HepG2 (cell line): ENCODE data around the gene KCNQ5. TPM values are rescaled to one million over a fixed set of nuclear protein-coding genes. Genes with fewer than 3 reads are reported as not detected.

ENCODE experiments used
- ATAC-seq: fragments of 200-7000 bp; cut with Tn5 transposase; 3 replicates; pipeline ENCODE4 v1.9.1; 2020; ENCODE audit warnings: mild to moderate bottlenecking, moderate library complexity
- BruUV-seq: library from RNA; stranded (reverse); fragments of 400-500 nt; replicated peaks from 2 replicates; lab custom pipeline; 2021; lab: Mats Ljungman, UMichigan
- CTCF ChIA-PET: fragments of 300-600 bp; formaldehyde crosslinking; extraction: SDS; loops from one replicate; lab custom pipeline; 2021; ENCODE audit warnings: low total read pairs, inconsistent platforms, low intra/inter-chr PET ratio; lab: Yijun Ruan, JAX
- POLR2A ChIA-PET: fragments of 350-600 bp; sonication (Branson Sonifier 250); formaldehyde crosslinking; loops from one replicate; lab custom pipeline; 2020; ENCODE audit warnings: antibody characterized with exemption, inconsistent platforms; lab: Yijun Ruan, JAX
- DNase-seq: peaks from one replicate; pipeline ENCODE4 v3.0.0-alpha.2; 2015; ENCODE audit warnings: low spot score
- FAIRE-seq: peaks from 3 replicates; lab custom pipeline; 2011; peaks lifted over from hg19 to GRCh38; lab: Jason Lieb, UNC
- H2AFZ ChIP-seq: one replicate; pipeline ENCODE4 v1.6.1; 2011; ENCODE audit warnings: low read length, inconsistent platforms
- H3K27ac ChIP-seq: fragments of 300-600 bp; 3 replicates; pipeline ENCODE4 v1.8.0; 2011; ENCODE audit warnings: mixed run types, mild to moderate bottlenecking, mixed read lengths, low read length, inconsistent platforms; ENCODE audit not compliant: insufficient read depth; ENCODE audit errors: extremely low read length
- H3K27me3 ChIP-seq, 2 experiments: fragments of 200-600 bp in 1 of 2; 2 replicates in 1 of 2; 3 replicates in 1 of 2; pipeline versions ENCODE4 v1.6.0 to v1.8.0; 2011; ENCODE audit warnings: low read length in 2 of 2, mild to moderate bottlenecking in 2 of 2, moderate library complexity in 2 of 2, inconsistent platforms in 1 of 2; ENCODE audit not compliant: insufficient read depth in 2 of 2, control insufficient read depth in 1 of 2
- H3K36me3 ChIP-seq, 2 experiments: fragments of 200-600 bp in 1 of 2; replicated peaks in 1 of 2; 2 replicates in 1 of 2; 3 replicates in 1 of 2; pipeline versions ENCODE4 v1.5.1 to v1.8.0; 2011; ENCODE audit warnings: low read length in 2 of 2, inconsistent platforms in 1 of 2; ENCODE audit not compliant: insufficient read depth in 2 of 2, control insufficient read depth in 1 of 2
- H3K4me1 ChIP-seq: 2 replicates; pipeline ENCODE4 v1.5.1; 2012; ENCODE audit warnings: low read length, inconsistent platforms; ENCODE audit not compliant: insufficient read depth
- H3K4me2 ChIP-seq: 2 replicates; pipeline ENCODE4 v1.6.0; 2011; ENCODE audit warnings: low read depth, low read length, inconsistent platforms
- H3K4me3 ChIP-seq, 3 experiments: fragments of 200-600 bp in 1 of 3; sonication (generic), shearing (Covaris generic) in 1 of 3; replicated peaks in 1 of 3; 2 replicates each; pipeline ENCODE4 v1.5.1; 2011 to 2016; ENCODE audit warnings: low read length in 3 of 3, inconsistent platforms in 2 of 3, low read depth in 2 of 3, mild to moderate bottlenecking in 2 of 3, control low read depth in 1 of 3, mixed read lengths in 1 of 3; ENCODE audit not compliant: insufficient read depth in 1 of 3
- H3K79me2 ChIP-seq: one replicate; pipeline ENCODE4 v1.6.1; 2011; ENCODE audit warnings: low read length, inconsistent platforms; ENCODE audit not compliant: insufficient read depth
- H3K9ac ChIP-seq: 2 replicates; pipeline ENCODE4 v1.6.0; 2011; ENCODE audit warnings: mild to moderate bottlenecking, low read depth, low read length, inconsistent platforms; ENCODE audit not compliant: insufficient read depth
- H3K9me3 ChIP-seq: 2 replicates; pipeline ENCODE4 v1.5.1; 2012; ENCODE audit warnings: mild to moderate bottlenecking, low read length
- H4K20me1 ChIP-seq: 2 replicates; pipeline ENCODE4 v1.6.0; 2011; ENCODE audit warnings: inconsistent platforms, mild to moderate bottlenecking, low read length, moderate library complexity; ENCODE audit not compliant: insufficient read depth
- ELF4 ChIP-seq: sonication (generic); formaldehyde crosslinking; IDR thresholded peaks from 2 replicates; pipeline ENCODE4 v1.5.0; 2020; ENCODE audit warnings: missing genetic modification reagents, mild to moderate bottlenecking, moderate library complexity, borderline replicate concordance
- FLYWCH1 ChIP-seq: sonication (generic); formaldehyde crosslinking; IDR thresholded peaks from 2 replicates; pipeline ENCODE4 v1.8.1; 2023; ENCODE audit warnings: mild to moderate bottlenecking, missing genetic modification reagents
- PLSCR1 ChIP-seq: sonication (generic); formaldehyde crosslinking; IDR thresholded peaks from 2 replicates; pipeline ENCODE4 v1.5.0; 2020; ENCODE audit warnings: missing genetic modification reagents, mild to moderate bottlenecking, borderline replicate concordance
- POLR2AphosphoS5 ChIP-seq: IDR thresholded peaks from 2 replicates; pipeline ENCODE4 v1.6.1; 2012; ENCODE audit warnings: low read depth, low read length
- ZKSCAN1 ChIP-seq: fragments of 150-350 bp; IDR thresholded peaks from 2 replicates; pipeline ENCODE4 v1.6.1; 2014; ENCODE audit warnings: low read length
- ZNF383 ChIP-seq: sonication (generic); formaldehyde crosslinking; IDR thresholded peaks from 2 replicates; pipeline ENCODE4 v1.4.0; 2020; ENCODE audit warnings: missing genetic modification reagents, mild to moderate bottlenecking, borderline replicate concordance
- ZNF431 ChIP-seq: sonication (generic); formaldehyde crosslinking; IDR thresholded peaks from 2 replicates; pipeline ENCODE4 v1.9.0; 2022; ENCODE audit warnings: missing genetic modification reagents, low read depth, mild to moderate bottlenecking, borderline replicate concordance
- ZNF468 ChIP-seq: sonication (generic); formaldehyde crosslinking; IDR thresholded peaks from 2 replicates; pipeline ENCODE4 v1.8.0; 2022; ENCODE audit warnings: mild to moderate bottlenecking, moderate library complexity, missing genetic modification reagents
- ZNF713 ChIP-seq: sonication (generic); formaldehyde crosslinking; IDR thresholded peaks from 2 replicates; pipeline ENCODE4 v1.4.0; 2020; ENCODE audit warnings: mild to moderate bottlenecking, missing genetic modification reagents
- WGBS: methylation state at CpG from one replicate; pipeline ENCODE4 v1.1.6; 2017; ENCODE audit warnings: low lambda C conversion rate; 5-methylcytosine and 5-hydroxymethylcytosine counted together
- in situ Hi-C: cut with HindIII; loops from 2 replicates; pipeline ENCODE4 v1.10.0; 2017; ENCODE audit warnings: low pct_unique_long_range_greater_than_20kb; ENCODE audit not compliant: extremely low pct_ligation_motif_present
- intact Hi-C: fragments of 100-400 bp; cut with micrococcal nuclease; formaldehyde crosslinking; loops from one replicate; pipeline ENCODE4 v1.10.0; 2022; ENCODE audit not compliant: unreplicated experiment
- polyA plus RNA-seq, 8 experiments: library from polyadenylated mRNA; depleted of rRNA in 3 of 8; stranded (reverse) in 7 of 8; unstranded in 1 of 8; fragments of >200 nt; fragmentation: Illumina TruSeq in 4 of 8; extraction: Trizol in 4 of 8; gene quantifications; 2 replicates each; pipeline versions ENCODE4 v1.2.1 to v1.2.3, GENCODE V29; 2011 to 2016; ENCODE audit warnings: low read depth in 4 of 8, missing spikeins in 1 of 8, mixed read lengths in 1 of 8; ENCODE audit not compliant: insufficient read depth in 1 of 8
- total RNA-seq, 5 experiments: library from RNA; depleted of rRNA; stranded (reverse); fragments of >200 nt; fragmentation: Illumina TruSeq; extraction: Trizol; gene quantifications; 2 replicates each; pipeline ENCODE4 v1.2.3, GENCODE V29; 2016; ENCODE audit warnings: low read depth in 1 of 5

Gene KCNQ5
- total and polyA plus RNA-seq, 2 of the 13 experiments (the other 11 are each of a cell fraction or from before 2014, with no cell fraction given), result 0.04 TPM; not detected in 1

- TF ChIP-seq PLSCR1 (CRISPR knock-in tag) (no peak), ZKSCAN1 (no peak), ZNF468 (no peak), FLYWCH1 (CRISPR knock-in tag) (no peak), POLR2AphosphoS5 (no peak)
Observed at GRCh38 chr6:72647489-72647888, 25.6 kb downstream of the KCNQ5 start (continued).

- ChIA-PET CTCF (no interaction called here), POLR2A (no interaction called here)
- in situ Hi-C loops (no loop called here), intact Hi-C loops (no loop called here)
- no peak overlapping the region for H3K4me3 ChIP-seq
- H2AFZ ChIP-seq, result no peak overlapping the region
- H4K20me1 ChIP-seq, result no peaks in the 10 kb centered on the region
- no peak for FAIRE-seq
- BruUV-seq, result no TSS peak
- WGBS, result under 1% methylated on average over 7 of the region's 8 CpGs
- no peak for ATAC-seq
- DNase-seq, result no peak
- no peaks in the 10 kb centered on the region for H3K4me1 ChIP-seq
- TF ChIP-seq ZNF713 (CRISPR knock-in tag) (no peak), ELF4 (no peak), ZNF431 (CRISPR knock-in tag) (no peak), ZNF383 (no peak)
- H3K9me3 ChIP-seq, result no peaks in the 10 kb centered on the region
- no peak overlapping the region for H3K27ac ChIP-seq
- no peaks in the 10 kb centered on the region for H3K79me2 ChIP-seq
- no peaks in the 10 kb centered on the region for H3K36me3 ChIP-seq
- H3K27me3 ChIP-seq, result no peaks in the 10 kb centered on the region; a peak in 1 of 5 replicates
- H3K4me2 ChIP-seq, result no peak overlapping the region
- H3K9ac ChIP-seq, result no peak overlapping the region
Observed at GRCh38 chr6:72649032-72649984, 27.4 kb downstream of the KCNQ5 start.
